ENCODE data around the gene GSKIP. TPM values are rescaled to one million over a fixed set of nuclear protein-coding genes. Genes with fewer than 3 reads are reported as not detected.

The GSKIP gene
- polyA plus RNA-seq, 3 donors from 2014 or later, result 18.0 to 23.2 (median 21.2) TPM

DNA sequence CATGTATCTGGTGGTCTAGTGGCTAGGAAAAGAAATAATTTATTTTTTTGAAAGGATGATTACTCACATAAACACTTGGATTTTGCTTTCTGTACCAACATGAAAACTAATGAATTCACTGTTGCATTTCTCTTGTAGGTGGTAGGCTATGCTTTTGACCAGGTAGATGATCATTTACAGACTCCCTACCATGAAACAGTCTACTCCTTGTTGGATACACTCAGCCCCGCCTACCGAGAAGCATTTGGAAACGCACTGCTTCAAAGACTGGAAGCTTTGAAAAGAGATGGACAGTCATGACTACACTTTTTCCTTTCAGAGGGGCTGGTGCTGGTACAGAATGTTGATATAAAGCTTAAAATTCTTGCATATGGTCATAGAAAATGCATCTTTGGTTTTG is 22.1 kb downstream of the GSKIP start:
- no peak overlapping the region for H3K4me3 Mint-ChIP-seq
- peaks cover 0 to 2% (median 0%) of the 10 kb centered on the region in 3 donors for H3K27me3 Mint-ChIP-seq (ENCODE audit: low read depth in 3 of 3)
- peaks cover 12 to 22% (median 19%) of the 10 kb centered on the region in 3 donors for H3K36me3 Mint-ChIP-seq
- H3K27ac Mint-ChIP-seq, result no peak overlapping the region
- DNase-seq, result no peak
- peaks cover 4 to 8% of the 10 kb centered on the region in 2 donors for H3K4me1 Mint-ChIP-seq
- no peaks in the 10 kb centered on the region for H3K9me3 Mint-ChIP-seq

DNA sequence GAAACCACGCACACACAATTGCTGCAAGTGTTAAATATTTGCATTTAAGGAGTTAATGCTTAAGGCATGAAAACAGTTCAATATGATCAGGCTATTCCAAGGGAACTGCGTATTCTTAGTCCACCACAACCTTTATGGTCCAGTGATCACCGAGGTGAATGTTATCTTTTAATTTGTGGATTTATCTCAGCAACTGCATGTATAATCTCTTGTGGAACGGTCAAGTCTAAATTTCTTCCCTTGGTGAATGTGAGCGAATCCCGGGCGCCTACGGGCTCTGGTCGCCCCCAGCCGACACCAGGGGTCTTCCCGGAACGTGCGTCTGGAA is 27.6 kb downstream of the GSKIP start:
- Mint-ChIP-seq H3K27me3 (ENCODE audit: low read depth in 3 of 3) (peaks cover 0 to 7% (median under 1%) of the 10 kb centered on the region in 3 donors), H3K36me3 (peaks cover 0 to 7% (median 4%) of the 10 kb centered on the region in 3 donors), H3K4me3 (peak overlapping the region; percentile 89 to 92 (median 92)), H3K4me1 (peaks cover 9 to 17% of the 10 kb centered on the region in 2 donors), H3K9me3 (no peaks in the 10 kb centered on the region), H3K27ac (peak overlapping the region in 5 of 6 donors; percentile 17 to 82 (median 65))
- DNase-seq, result no peak

DNA sequence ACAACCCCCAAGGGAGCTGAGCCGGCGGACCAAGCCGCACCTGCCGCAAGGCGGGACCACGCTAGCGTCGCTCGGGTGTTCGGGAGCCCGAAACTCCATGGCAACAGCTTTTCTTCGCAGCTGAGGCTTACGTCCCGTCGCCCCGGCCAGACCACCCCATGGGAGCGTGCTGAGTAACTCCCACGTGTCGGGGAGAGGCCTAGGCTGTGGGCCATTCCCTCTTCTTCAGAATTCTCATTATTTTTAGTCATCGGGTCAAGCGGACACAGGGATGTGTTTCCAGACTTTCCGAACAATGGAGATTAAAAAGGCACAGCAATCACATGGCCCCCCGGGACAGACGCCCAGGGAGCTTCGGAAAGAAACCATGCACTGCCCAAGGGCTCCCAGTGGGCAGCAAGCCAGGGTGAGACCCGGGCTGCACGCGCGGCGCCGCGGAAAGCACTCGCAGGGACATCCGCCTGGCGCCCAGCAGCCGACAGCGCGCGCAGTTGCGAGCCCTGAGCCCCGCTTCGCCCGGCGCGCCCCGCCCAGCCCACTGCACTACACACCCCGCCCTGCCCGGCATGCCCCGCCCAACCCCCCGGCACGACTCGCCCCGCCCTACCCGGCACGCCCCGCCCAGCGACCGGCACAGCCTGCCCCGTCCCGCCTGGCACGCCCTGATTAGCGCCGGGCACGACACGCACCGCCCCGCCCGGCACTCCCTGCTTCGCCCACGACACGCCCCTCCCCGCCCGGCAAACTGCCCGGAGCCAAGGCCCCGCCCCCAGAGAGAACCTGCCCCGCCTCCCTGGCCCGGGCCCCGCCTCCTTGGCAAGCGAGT is 28.2 kb downstream of the GSKIP start:
- DNase-seq, result peak; percentile 99
- Mint-ChIP-seq H3K9me3 (no peaks in the 10 kb centered on the region), H3K27ac (peak overlapping the region; percentile 43 to 92 (median 67)), H3K4me3 (peak overlapping the region; percentile 89 to 92 (median 92)), H3K4me1 (peaks cover 9 to 17% of the 10 kb centered on the region in 2 donors), H3K36me3 (peaks cover 0 to 5% (median 4%) of the 10 kb centered on the region in 3 donors), H3K27me3 (ENCODE audit: low read depth in 3 of 3) (peaks cover 0 to 11% (median 4%) of the 10 kb centered on the region in 3 donors)

DNA sequence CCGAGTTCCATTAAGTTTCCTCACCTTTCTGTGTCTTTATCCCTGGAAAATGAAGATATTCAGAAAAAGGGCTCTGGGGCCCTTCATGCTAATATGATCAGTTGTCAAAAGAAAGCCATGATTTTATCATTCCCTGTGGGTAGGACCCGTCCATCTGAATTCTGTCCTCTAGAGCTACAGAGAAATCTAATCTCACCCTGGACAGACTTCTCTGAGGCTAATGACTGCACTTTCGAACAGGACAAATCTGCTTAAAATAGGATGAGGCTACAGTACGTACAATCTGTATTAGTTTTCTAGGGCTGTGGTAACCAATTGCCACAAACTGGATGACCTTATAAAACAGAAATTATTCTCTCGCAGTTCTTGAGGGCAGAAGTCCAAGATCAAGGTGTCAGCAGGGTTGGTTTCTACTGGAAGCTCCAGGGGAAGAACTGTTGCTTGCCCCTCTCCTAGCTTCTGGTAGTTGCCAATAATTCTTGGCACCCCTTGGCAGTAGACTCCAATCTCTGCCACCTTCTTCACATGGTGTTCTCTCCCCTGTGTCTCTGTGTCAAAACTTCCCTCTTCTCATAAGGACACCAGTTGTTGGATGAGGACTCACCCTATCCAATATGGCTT is 29.9 kb downstream of the GSKIP start:
- Mint-ChIP-seq H3K4me1 (peaks cover 9 to 17% of the 10 kb centered on the region in 2 donors), H3K27ac (peak overlapping the region in 3 of 6 donors; percentile 15 to 53 (median 17)), H3K36me3 (no peaks in the 10 kb centered on the region)

DNA sequence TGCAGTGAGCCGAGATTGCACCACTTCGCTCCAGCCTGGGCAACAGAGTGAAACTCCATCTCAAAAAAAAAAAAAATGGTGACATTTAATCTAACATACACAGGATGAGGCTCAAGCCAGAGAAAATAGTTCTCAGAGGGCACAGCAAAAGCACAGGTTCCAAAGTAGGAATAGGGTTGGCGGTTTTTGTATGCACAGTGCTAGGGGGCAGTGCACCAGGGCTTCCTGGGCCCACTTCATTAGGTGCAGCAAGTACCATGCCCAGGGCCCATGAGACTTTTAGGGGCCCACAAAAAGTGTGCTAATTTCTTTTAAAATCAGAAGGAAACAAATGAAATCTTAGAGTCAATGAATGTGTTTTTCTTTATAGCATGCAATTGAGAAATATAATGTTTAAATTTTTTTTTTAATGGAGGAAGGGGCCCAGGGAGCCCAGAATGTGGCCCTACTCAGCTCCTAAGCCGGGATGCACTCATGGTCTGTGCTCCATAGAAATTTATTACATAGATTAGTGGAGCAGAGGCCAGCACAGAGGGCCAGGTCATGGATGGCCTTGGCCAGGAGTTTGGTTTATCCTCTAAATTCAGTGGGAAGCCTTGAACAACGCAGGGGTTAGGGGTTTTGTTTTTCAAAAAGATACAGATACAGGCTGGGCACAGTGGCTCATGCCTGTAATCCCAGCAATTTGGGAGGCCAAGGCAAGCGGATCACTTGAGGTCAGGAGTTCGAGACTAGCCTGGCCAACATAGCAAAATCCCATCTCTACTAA is 30.9 kb downstream of the GSKIP start:
- Mint-ChIP-seq H3K4me1 (peaks cover 9 to 17% of the 10 kb centered on the region in 2 donors), H3K36me3 (no peaks in the 10 kb centered on the region), H3K4me3 (no peak overlapping the region), H3K27ac (no peak overlapping the region), H3K27me3 (ENCODE audit: low read depth in 3 of 3) (peaks cover 4 to 13% (median 5%) of the 10 kb centered on the region in 3 donors), H3K9me3 (no peaks in the 10 kb centered on the region)
- DNase-seq, result no peak

More for the DNA sequence above, 29.9 kb downstream of the GSKIP start:
- H3K4me3 Mint-ChIP-seq, result peak overlapping the region; percentile 56 to 92 (median 89)
- no peaks in the 10 kb centered on the region for H3K9me3 Mint-ChIP-seq
- peaks cover 4 to 11% (median 5%) of the 10 kb centered on the region in 3 donors for H3K27me3 Mint-ChIP-seq (ENCODE audit: low read depth in 3 of 3)
- no peak for DNase-seq

DNA sequence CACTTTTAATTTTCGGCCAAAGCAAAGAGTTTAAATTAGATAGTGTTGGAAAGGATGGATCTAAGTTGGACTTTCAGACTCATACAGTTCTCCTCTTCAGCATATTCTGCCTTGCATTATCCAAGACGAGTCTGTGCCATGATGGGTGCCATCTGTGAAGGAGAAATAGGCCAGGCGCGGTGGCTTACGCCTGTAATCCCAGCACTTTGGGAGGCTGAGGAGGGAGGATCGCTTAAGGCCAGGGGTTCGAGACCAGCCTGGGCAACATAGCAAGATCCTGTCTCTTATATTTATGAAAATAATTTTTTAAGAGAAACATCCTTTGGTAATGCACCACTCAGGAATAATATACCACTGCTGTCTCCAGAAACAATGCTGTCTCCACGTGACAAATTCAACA is 35.1 kb downstream of the GSKIP start:
- H3K27ac Mint-ChIP-seq, result no peak overlapping the region
- no peaks in the 10 kb centered on the region for H3K36me3 Mint-ChIP-seq
- H3K4me3 Mint-ChIP-seq, result no peak overlapping the region
- H3K27me3 Mint-ChIP-seq (ENCODE audit: low read depth in 3 of 3), result peaks cover 6 to 18% (median 8%) of the 10 kb centered on the region in 3 donors
- peaks cover 0 to under 1% of the 10 kb centered on the region in 2 donors for H3K4me1 Mint-ChIP-seq
- no peaks in the 10 kb centered on the region for H3K9me3 Mint-ChIP-seq
- DNase-seq, result no peak

DNA sequence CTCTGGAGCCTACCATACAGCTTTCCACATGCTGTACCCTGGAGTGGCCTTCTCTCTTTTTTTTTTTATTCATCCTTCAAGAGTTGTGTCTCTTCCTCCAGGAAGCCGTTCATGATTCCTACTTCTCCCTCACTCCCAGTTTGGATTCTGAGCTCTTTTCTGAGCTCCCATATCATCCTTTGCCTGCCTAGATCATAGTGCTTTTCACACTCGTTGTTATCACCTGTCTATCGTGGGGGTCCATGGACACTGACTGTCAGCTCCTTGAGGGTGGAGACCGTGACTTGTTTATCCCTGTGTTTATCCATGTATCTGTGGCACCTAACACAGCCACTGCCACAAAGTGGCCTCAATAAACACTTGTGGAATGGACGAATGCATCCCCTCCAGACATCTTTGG is 35.6 kb downstream of the GSKIP start:
- peaks cover 6 to 18% (median 8%) of the 10 kb centered on the region in 3 donors for H3K27me3 Mint-ChIP-seq (ENCODE audit: low read depth in 3 of 3)
- no peak for DNase-seq
- no peak overlapping the region for H3K4me3 Mint-ChIP-seq
- H3K27ac Mint-ChIP-seq, result no peak overlapping the region
- H3K4me1 Mint-ChIP-seq, result no peaks in the 10 kb centered on the region
- no peaks in the 10 kb centered on the region for H3K36me3 Mint-ChIP-seq
- H3K9me3 Mint-ChIP-seq, result no peaks in the 10 kb centered on the region

DNA sequence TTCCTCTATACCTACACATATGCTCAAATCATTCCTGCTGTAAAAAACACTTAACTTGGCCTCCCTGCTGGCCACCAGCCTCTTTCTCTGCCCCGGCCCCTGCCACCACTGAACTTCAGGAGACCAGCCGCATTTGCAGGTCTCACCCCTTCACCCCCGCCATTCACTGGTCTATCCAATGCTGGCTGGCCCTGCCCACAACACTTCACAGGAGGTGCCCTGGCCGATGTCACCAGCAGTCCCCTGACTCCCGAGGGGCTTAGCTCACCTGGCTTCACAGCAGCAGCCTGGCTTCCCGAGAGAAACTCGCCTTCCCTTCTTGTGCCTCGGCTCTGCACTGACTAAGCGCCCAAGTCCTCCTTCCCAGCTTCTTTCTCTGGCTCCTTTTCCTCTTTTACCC is 36.1 kb downstream of the GSKIP start:
- peaks cover 6 to 18% (median 8%) of the 10 kb centered on the region in 3 donors for H3K27me3 Mint-ChIP-seq (ENCODE audit: low read depth in 3 of 3)
- DNase-seq, result no peak
- H3K4me3 Mint-ChIP-seq, result no peak overlapping the region
- peak overlapping the region in 1 of 6 donors; percentile 58 for H3K27ac Mint-ChIP-seq
- no peaks in the 10 kb centered on the region for H3K4me1 Mint-ChIP-seq
- no peaks in the 10 kb centered on the region for H3K36me3 Mint-ChIP-seq
- H3K9me3 Mint-ChIP-seq, result no peaks in the 10 kb centered on the region

DNA sequence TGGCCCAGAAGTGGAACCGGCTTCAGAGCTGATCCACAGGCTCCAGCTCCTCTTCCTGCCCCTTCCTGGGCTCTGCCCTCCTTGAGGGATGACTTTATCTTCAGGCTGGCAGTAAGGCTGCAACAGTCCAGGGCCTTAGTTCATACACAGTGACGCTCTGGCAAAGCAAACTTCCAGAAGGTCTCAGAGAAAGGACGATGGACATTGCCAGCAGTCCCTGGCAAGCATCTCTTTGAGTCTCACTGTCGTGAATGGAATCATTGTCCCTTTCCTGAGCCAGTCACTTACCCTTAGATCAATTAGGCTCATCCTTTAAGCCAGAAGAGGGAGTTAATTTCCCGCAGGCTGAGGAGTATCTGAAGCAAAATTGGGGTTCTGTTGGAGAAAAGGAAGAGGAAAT is 37.2 kb downstream of the GSKIP start:
- DNase-seq, result no peak
- Mint-ChIP-seq H3K36me3 (no peaks in the 10 kb centered on the region), H3K4me1 (no peaks in the 10 kb centered on the region), H3K9me3 (no peaks in the 10 kb centered on the region), H3K4me3 (no peak overlapping the region), H3K27ac (no peak overlapping the region), H3K27me3 (ENCODE audit: low read depth in 3 of 3) (peaks cover 6 to 18% (median 8%) of the 10 kb centered on the region in 3 donors)

DNA sequence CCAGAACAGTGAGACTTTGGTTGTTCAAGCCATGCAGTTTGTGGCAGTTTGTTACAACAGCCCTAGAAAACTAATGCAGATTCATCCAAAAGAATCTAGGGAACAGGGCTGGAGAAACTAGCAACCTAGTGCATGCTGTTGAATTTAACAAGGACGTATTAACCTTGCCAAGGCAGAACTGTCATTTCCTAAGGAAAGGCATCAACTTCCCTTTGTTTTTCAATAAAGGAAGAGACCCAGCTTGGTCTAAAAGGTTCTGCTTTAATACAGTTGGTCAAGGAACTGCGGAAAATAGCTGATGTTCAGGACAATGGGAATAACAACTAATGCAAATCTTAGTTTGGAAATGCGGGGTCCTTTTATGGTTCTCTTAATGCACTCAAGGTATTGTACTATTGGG is 40.1 kb downstream of the GSKIP start:
- Mint-ChIP-seq H3K4me1 (no peaks in the 10 kb centered on the region), H3K4me3 (no peak overlapping the region), H3K27me3 (ENCODE audit: low read depth in 3 of 3) (peaks cover 2 to 15% (median 4%) of the 10 kb centered on the region in 3 donors), H3K9me3 (no peaks in the 10 kb centered on the region), H3K27ac (no peak overlapping the region), H3K36me3 (no peaks in the 10 kb centered on the region)
- DNase-seq, result no peak

DNA sequence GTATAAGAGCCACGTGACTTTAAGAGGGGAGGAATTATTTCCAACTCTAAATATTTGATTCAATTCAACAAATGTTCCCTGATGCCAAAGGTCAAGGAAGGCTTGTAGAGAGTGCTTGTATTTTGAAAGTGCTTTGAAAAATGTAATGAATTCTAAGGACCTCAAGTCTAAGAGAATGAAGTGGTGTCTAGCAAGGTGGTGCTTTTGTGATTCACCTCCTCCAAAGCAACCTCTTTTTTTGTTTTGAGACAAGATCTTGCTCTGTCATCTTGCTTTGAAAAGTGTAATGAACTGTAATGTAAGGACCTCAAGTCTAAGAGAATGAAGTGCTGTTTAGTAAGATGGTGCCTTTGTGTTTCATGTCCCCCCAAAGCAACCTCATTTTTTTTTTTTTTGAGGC is 42.4 kb downstream of the GSKIP start:
- Mint-ChIP-seq H3K4me1 (no peaks in the 10 kb centered on the region), H3K27me3 (ENCODE audit: low read depth in 3 of 3) (peaks cover 2 to 12% (median 3%) of the 10 kb centered on the region in 3 donors), H3K9me3 (no peaks in the 10 kb centered on the region), H3K27ac (no peak overlapping the region), H3K36me3 (no peaks in the 10 kb centered on the region), H3K4me3 (no peak overlapping the region)
- no peak for DNase-seq

DNA sequence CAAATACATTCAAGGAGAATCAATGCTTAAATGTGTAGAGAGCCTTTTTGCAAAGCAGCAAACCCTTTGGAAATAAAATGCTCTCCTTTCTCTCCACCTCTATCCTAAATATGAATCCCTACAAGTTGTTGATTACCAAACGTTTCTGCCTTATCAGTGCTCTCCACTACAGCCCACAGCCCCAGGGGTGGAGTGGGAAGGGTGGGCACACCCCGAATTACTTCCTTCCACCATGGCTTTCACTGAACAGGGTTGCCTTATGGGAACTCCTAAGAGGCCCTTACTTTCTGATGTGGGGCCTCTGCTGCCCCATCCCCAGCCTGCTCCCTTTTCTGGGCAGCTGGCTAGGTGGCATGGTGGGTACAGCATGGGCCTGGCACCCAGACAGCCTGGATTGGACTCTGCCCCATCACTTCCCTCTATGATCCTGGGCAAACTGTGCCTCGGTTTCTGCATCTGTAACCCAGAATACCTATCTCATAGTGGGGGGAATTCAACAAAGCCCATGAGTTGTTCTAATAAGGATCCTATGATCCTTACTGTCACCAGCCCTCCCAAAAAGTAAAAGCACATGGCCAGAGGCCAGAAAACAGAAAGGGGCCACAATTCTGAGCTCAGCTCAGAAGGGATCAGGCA is 44.7 kb downstream of the GSKIP start:
- H3K4me3 Mint-ChIP-seq, result no peak overlapping the region
- DNase-seq, result no peak
- H3K4me1 Mint-ChIP-seq, result no peaks in the 10 kb centered on the region
- H3K36me3 Mint-ChIP-seq, result no peaks in the 10 kb centered on the region
- no peak overlapping the region for H3K27ac Mint-ChIP-seq
- peaks cover 3 to 8% (median 5%) of the 10 kb centered on the region in 3 donors for H3K27me3 Mint-ChIP-seq (ENCODE audit: low read depth in 3 of 3)
- no peaks in the 10 kb centered on the region for H3K9me3 Mint-ChIP-seq

DNA sequence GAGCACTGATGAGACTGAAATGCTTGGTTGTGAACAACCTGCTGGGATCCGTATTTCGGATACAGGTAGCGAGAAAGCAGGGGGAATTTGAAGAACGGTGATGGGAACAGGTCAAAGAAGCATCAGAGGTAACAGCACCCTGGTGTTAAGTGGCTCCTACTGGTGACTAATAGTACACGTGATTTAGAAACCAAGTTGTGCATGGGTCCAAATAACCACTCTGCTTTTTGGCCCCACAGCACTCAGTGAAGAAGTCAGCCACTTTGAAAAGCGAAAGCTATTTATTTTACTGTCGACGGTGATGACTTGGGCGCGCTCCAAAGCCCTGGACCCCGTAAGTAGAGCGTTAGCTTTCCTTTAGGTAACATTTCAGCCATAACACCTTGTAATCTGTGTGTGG is 45.3 kb downstream of the GSKIP start:
- Mint-ChIP-seq H3K36me3 (no peaks in the 10 kb centered on the region), H3K27me3 (ENCODE audit: low read depth in 3 of 3) (peaks cover 5 to 8% (median 5%) of the 10 kb centered on the region in 3 donors), H3K27ac (no peak overlapping the region), H3K9me3 (no peaks in the 10 kb centered on the region), H3K4me3 (no peak overlapping the region), H3K4me1 (no peaks in the 10 kb centered on the region)
- DNase-seq, result no peak

Data from immature natural killer cell (primary cell).